ENCODE results near the gene PNPLA7.

GRCh38 chr9:137492464-137493363 lies 57.5 kb downstream of the PNPLA7 start:
- TF ChIP-seq CTCF (IDR thresholded peaks at IDR 0.05 in 4 of 5, conservative IDR thresholded peaks at IDR 0.05 in 1 of 5) (no peak), POLR2A (IDR thresholded peaks at IDR 0.05) (no peak)

All from gastrocnemius medialis (tissue), 4 donors.